Heart right ventricle (tissue), 16 donors: ENCODE measurements around the gene HIC1. TPM values are rescaled to one million over a fixed set of nuclear protein-coding genes. Genes with fewer than 3 reads are reported as not detected.

Source experiments
- ATAC-seq, 8 donors: fragments of 200-7000 bp; cut with Tn5 transposase; one replicate each; pipeline ENCODE4 v1.9.1; 2020; ENCODE audit warnings: mild to moderate bottlenecking in 8 of 8, moderate library complexity in 8 of 8, moderate number of reproducible peaks in 1 of 8
- DNase-seq, 2 donors: peaks; one replicate each; pipeline ENCODE4 v3.0.0-alpha.2; 2020
- H3K27ac ChIP-seq, 10 donors: fragments of 200-600 bp; sonication (generic) in 2 of 10; one replicate each; pipeline versions ENCODE4 v1.5.0 to v1.8.0; 2020 to 2022; ENCODE audit warnings: mild to moderate bottlenecking in 3 of 10
- H3K27me3 ChIP-seq, 7 donors: fragments of 200-600 bp; one replicate each; pipeline ENCODE4 v1.8.0; 2021 to 2022; ENCODE audit warnings: mild to moderate bottlenecking in 2 of 7
- H3K36me3 ChIP-seq, 9 donors: fragments of 200-600 bp; sonication (generic) in 1 of 9; one replicate each; pipeline versions ENCODE4 v1.5.0 to v1.8.0; 2020 to 2022; ENCODE audit warnings: mild to moderate bottlenecking in 2 of 9
- H3K4me1 ChIP-seq, 9 donors: fragments of 200-600 bp; sonication (generic) in 1 of 9; one replicate each; pipeline versions ENCODE4 v1.5.0 to v1.8.0; 2020 to 2022; ENCODE audit warnings: mild to moderate bottlenecking in 4 of 9
- H3K4me3 ChIP-seq, 10 donors: fragments of 200-600 bp; sonication (generic) in 2 of 10; one replicate each; pipeline versions ENCODE4 v1.5.0 to v1.8.0; 2020 to 2022; ENCODE audit warnings: mild to moderate bottlenecking in 7 of 10, moderate library complexity in 2 of 10
- H3K9me3 ChIP-seq, 11 donors: fragments of 200-600 bp in 10 of 11; sonication (generic) in 2 of 11; one replicate each; pipeline versions ENCODE4 v1.5.0 to v1.8.0; 2013 to 2022; ENCODE audit warnings: mild to moderate bottlenecking in 2 of 11, control low read depth in 1 of 11, moderate library complexity in 1 of 11
- CTCF ChIP-seq, 9 donors: fragments of 200-600 bp; sonication (generic) in 2 of 9; IDR thresholded peaks; one replicate each; pipeline versions ENCODE4 v1.5.0 to v1.8.0; 2021 to 2022; ENCODE audit warnings: antibody characterized with exemption in 9 of 9, mild to moderate bottlenecking in 5 of 9, moderate library complexity in 1 of 9
- WGBS, 2 donors: extraction: QIAGEN DNeasy Blood & Tissue Kit; methylation state at CpG; one replicate each; pipeline ENCODE4 v1.1.7; 2013; ENCODE audit warnings: inconsistent platforms in 1 of 2; 5-methylcytosine and 5-hydroxymethylcytosine counted together
- intact Hi-C, 10 donors: fragments of 100-400 bp; cut with DNase I; formaldehyde crosslinking; loops; one replicate each; pipeline versions ENCODE4 v1.11.1 to v1.14.2; 2022
- polyA plus RNA-seq, 2 donors: library from polyadenylated mRNA; stranded (reverse); fragments of 200-250 nt; gene quantifications; one replicate each; pipeline ENCODE4 v1.2.3, GENCODE V29; 2013
- total RNA-seq, 10 donors: library from RNA; stranded (reverse); fragmentation: NEBNext Ultra II Directional in 3 of 10; extraction: Animal tissue kit (Norgen Biotek cat#: 25700) in 3 of 10; gene quantifications; one replicate each; pipeline versions ENCODE4 v1.2.1 to v1.2.4, GENCODE V29; 2021 to 2023
- donor health status: Arrhythmogenic right ventricular cardiomyopathy.
- donor health status: ischemic (EF 13 %, LVEDD 7.1; RV severe dilation, severe dysfunction).
- donor health status: healthy with polysubstance abuse.
- donor health status: DM: no; HTN: yes; CAD: no.
- donor health status: DM: no; HTN: no; CAD: no.
- donor health status: ischemic (EF 25% LVEDD 6.9; RV normal size, moderate dysfunction).
- donor health status: ischemic (EF 25% LVEDD 5.7; RV mildly dilated, moderate dysfunction).
- donor health status: healthy.
- donor health status: DM: yes; HTN: yes; CAD: no.
- donor health status: Ischemic cardiomyopathy.
- donor health status: ischemic (EF 35%, LVEDD 5.7; RV mildly dilated, moderate dysfunction).
- donor health status: nonischemic (EF 11% LVEDD 7.7; RV severe dilation, severe dysfunction).
- donor health status: DM: yes; HTN: yes; CAD: no.
- donor health status: PGD.
- donor health status: ischemic (EF 29% LVEDD 5.4; RV normal size, mild dysfunction).
- donor health status: nonischemic (EF 23%, LVEDD 6.1; RV moderate dilation, normal function).

Gene HIC1
- total and polyA plus RNA-seq, 12 donors = 3.5 to 37.5 (median 12.1) TPM

GRCh38 chr17:2068031-2068518 lies 13.2 kb downstream of the HIC1 start:
- Histone ChIP-seq H3K4me1 (peaks cover 38 to 98% (median 87%) of the 10 kb centered on the region in 9 donors), H3K27me3 (no peaks in the 10 kb centered on the region), H3K4me3 (no peak overlapping the region), H3K36me3 (peaks cover 0 to 77% (median 9%) of the 10 kb centered on the region in 9 donors), H3K27ac (peak overlapping the region; percentile 59 to 97 (median 89)), H3K9me3 (no peaks in the 10 kb centered on the region)
- 59 to 64% methylated on average over 6 of the region's 6 CpGs for WGBS, 2 donors
- ATAC-seq (no peak), DNase-seq (no peak)
- intact Hi-C loops = loop anchor here in 2 of 10 donors (5.0 to 10.0 kb wide), 3 partner anchors 107 to 337 kb away; partner anchors contain the start of gene MNT (in 1 of the 2)
- no peak for TF ChIP-seq CTCF (IDR thresholded peaks at IDR 0.05)

- H3K9me3 ChIP-seq = no peaks in the 10 kb centered on the region
- H3K4me3 ChIP-seq = no peak overlapping the region
- intact Hi-C loops = loop anchor here in 2 of 10 donors (5.0 to 10.0 kb wide), 3 partner anchors 106 to 336 kb away; partner anchors contain the start of gene MNT (in 1 of the 2)
- WGBS, 2 donors = 71 to 74% methylated on average over 15 of the region's 15 CpGs
- no peaks in the 10 kb centered on the region for H3K27me3 ChIP-seq
- peaks cover 38 to 98% (median 87%) of the 10 kb centered on the region in 9 donors for H3K4me1 ChIP-seq
- no peak for DNase-seq
- H3K27ac ChIP-seq = peak overlapping the region; percentile 59 to 97 (median 89)
- ATAC-seq = no peak
- H3K36me3 ChIP-seq = peaks cover 0 to 72% (median 9%) of the 10 kb centered on the region in 9 donors
- no peak for TF ChIP-seq CTCF (IDR thresholded peaks at IDR 0.05)
Measured at GRCh38 chr17:2068519-2069051, 13.7 kb downstream of the HIC1 start.

DNA sequence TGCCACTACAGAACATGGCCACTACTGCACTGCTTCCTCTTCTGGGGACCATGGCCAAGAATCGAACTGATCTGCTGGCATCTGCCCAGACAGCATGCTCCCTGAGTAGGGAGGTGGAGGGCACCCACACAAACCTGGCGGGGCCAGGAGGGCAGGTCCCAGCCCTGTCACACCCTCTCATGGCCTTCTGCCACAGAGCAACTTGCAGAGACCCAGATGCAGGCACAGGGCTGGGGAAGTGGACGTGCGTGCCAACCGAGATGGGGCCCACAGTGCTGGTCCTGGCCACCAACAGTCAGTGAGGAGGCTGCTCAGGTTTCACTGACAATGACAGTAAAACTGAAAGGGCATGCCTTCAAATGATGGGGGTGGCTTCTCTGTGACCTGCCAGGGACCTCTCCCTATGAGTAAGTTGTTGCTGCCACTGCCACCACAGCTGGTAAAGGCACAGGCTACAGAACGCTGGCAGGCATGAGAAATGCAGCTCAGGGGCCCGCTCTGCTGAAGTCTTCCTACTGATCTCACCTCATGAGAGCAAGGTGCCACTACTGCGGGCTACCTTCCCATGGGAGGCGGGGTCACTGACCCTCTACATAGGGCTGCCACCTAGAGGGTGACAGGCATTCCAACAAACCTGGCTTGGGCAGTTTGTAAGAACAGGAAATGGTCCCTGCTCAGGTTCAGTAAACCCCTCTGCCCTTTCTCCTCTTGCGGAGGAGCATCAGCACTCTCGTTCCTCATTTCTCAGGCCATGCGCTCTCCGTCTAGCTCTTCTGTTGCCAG lies 15.5 kb downstream of the HIC1 start:
- TF ChIP-seq CTCF (IDR thresholded peaks at IDR 0.05) = no peak
- Histone ChIP-seq H3K27ac (peak overlapping the region; percentile 30 to 97 (median 92)), H3K4me1 (peaks cover 45 to 98% (median 87%) of the 10 kb centered on the region in 9 donors), H3K9me3 (no peaks in the 10 kb centered on the region), H3K36me3 (peaks cover 0 to 63% (median 3%) of the 10 kb centered on the region in 9 donors), H3K4me3 (no peak overlapping the region), H3K27me3 (no peaks in the 10 kb centered on the region)
- WGBS, 2 donors = 84 to 89% methylated on average over 13 of the region's 13 CpGs
- no peak for ATAC-seq
- no peak for DNase-seq
- intact Hi-C loops = no loop called here

- intact Hi-C loops = no loop called here
- ATAC-seq (no peak), DNase-seq (no peak)
- Histone ChIP-seq H3K27ac (peak overlapping the region; percentile 30 to 97 (median 92)), H3K36me3 (peaks cover 0 to 60% (median 3%) of the 10 kb centered on the region in 9 donors), H3K27me3 (no peaks in the 10 kb centered on the region), H3K4me1 (peaks cover 46 to 98% (median 87%) of the 10 kb centered on the region in 9 donors), H3K9me3 (no peaks in the 10 kb centered on the region), H3K4me3 (no peak overlapping the region)
- WGBS, 2 donors = 88 to 92% methylated on average over 6 of the region's 6 CpGs
- no peak for TF ChIP-seq CTCF (IDR thresholded peaks at IDR 0.05)
Measured at GRCh38 chr17:2071024-2071385, 16.1 kb downstream of the HIC1 start.
